HepG2 (cell line): ENCODE data around the gene LOXL3. TPM values are rescaled to one million over a fixed set of nuclear protein-coding genes. Genes with fewer than 3 reads are reported as not detected.

ENCODE experiments used
- ARHGAP35 ChIP-seq: sonication (generic); formaldehyde crosslinking; IDR thresholded peaks from 2 replicates; pipeline ENCODE4 v1.9.0; 2022; ENCODE audit warnings: mild to moderate bottlenecking, inconsistent platforms, moderate library complexity, missing genetic modification reagents, borderline replicate concordance
- CHD2 ChIP-seq: IDR thresholded peaks from 2 replicates; pipeline ENCODE4 v1.6.1; 2011; ENCODE audit warnings: low read depth, low read length, improper control_type of control experiment
- FOXK2 ChIP-seq: fragments of 450-650 bp; IDR thresholded peaks from 2 replicates; pipeline ENCODE4 v1.6.1; 2016
- HMGA1 ChIP-seq: sonication (generic); formaldehyde crosslinking; conservative IDR thresholded peaks from 2 replicates; pipeline ENCODE4 v1.4.0; 2020; ENCODE audit warnings: missing genetic modification reagents
- MAF1 ChIP-seq: sonication (generic); formaldehyde crosslinking; IDR thresholded peaks from 2 replicates; pipeline ENCODE4 v1.5.0; 2020; ENCODE audit warnings: missing genetic modification reagents, borderline replicate concordance
- MED13 ChIP-seq: sonication (generic); formaldehyde crosslinking; IDR thresholded peaks from 2 replicates; pipeline ENCODE4 v1.5.0; 2020; ENCODE audit warnings: missing genetic modification reagents
- MXI1 ChIP-seq: IDR thresholded peaks from 3 replicates; pipeline ENCODE4 v1.6.1; 2012; ENCODE audit warnings: low read depth, low read length, inconsistent platforms, borderline replicate concordance
- NAIF1 ChIP-seq: sonication (generic); formaldehyde crosslinking; IDR thresholded peaks from 2 replicates; pipeline ENCODE4 v1.5.0; 2020; ENCODE audit warnings: mild to moderate bottlenecking, missing genetic modification reagents, borderline replicate concordance
- RFX1 ChIP-seq: fragments of 450-650 bp; IDR thresholded peaks from 2 replicates; pipeline ENCODE4 v1.6.1; 2017
- SAP130 ChIP-seq: IDR thresholded peaks from 2 replicates; pipeline ENCODE4 v1.6.1; 2016; ENCODE audit warnings: low read depth
- ZBTB7A ChIP-seq: sonication (generic); formaldehyde crosslinking; IDR thresholded peaks from 2 replicates; pipeline ENCODE4 v1.8.0; 2022; ENCODE audit warnings: mild to moderate bottlenecking, missing genetic modification reagents
- ZFP62 ChIP-seq: sonication (generic); formaldehyde crosslinking; IDR thresholded peaks from 2 replicates; pipeline ENCODE4 v1.4.0; 2020; ENCODE audit warnings: missing genetic modification reagents
- ZNF207 ChIP-seq: fragments of 450-650 bp; IDR thresholded peaks from 2 replicates; pipeline ENCODE4 v1.6.1; 2016; ENCODE audit warnings: antibody characterized with exemption, borderline replicate concordance
- ZNF432 ChIP-seq: sonication (generic); formaldehyde crosslinking; IDR thresholded peaks from 2 replicates; pipeline ENCODE4 v1.5.0; 2020; ENCODE audit warnings: missing genetic modification reagents, mild to moderate bottlenecking, borderline replicate concordance
- polyA plus RNA-seq, 8 experiments: library from polyadenylated mRNA; depleted of rRNA in 3 of 8; stranded (reverse) in 7 of 8; unstranded in 1 of 8; fragments of >200 nt; fragmentation: Illumina TruSeq in 4 of 8; extraction: Trizol in 4 of 8; gene quantifications; 2 replicates each; pipeline versions ENCODE4 v1.2.1 to v1.2.3, GENCODE V29; 2011 to 2016; ENCODE audit warnings: low read depth in 4 of 8, missing spikeins in 1 of 8, mixed read lengths in 1 of 8; ENCODE audit not compliant: insufficient read depth in 1 of 8
- total RNA-seq, 5 experiments: library from RNA; depleted of rRNA; stranded (reverse); fragments of >200 nt; fragmentation: Illumina TruSeq; extraction: Trizol; gene quantifications; 2 replicates each; pipeline ENCODE4 v1.2.3, GENCODE V29; 2016; ENCODE audit warnings: low read depth in 1 of 5
- TF ChIP-seq, protein P1 (sequence below): sonication (generic); formaldehyde crosslinking; IDR thresholded peaks from 2 replicates; pipeline ENCODE4 v1.5.0; 2020; ENCODE audit warnings: mild to moderate bottlenecking, missing genetic modification reagents
- TF ChIP-seq, protein P2 (sequence below): sonication (generic); formaldehyde crosslinking; IDR thresholded peaks from 2 replicates; pipeline ENCODE4 v1.9.0; 2022; ENCODE audit warnings: missing genetic modification reagents, mild to moderate bottlenecking, borderline replicate concordance
- TF ChIP-seq, protein P3 (sequence below), 2 experiments: fragments of 450-650 bp in 1 of 2; sonication (generic) in 1 of 2; formaldehyde crosslinking in 1 of 2; IDR thresholded peaks; 2 replicates each; pipeline versions ENCODE4 v1.6.1 to v1.8.0; 2016 to 2022; ENCODE audit warnings: antibody characterized with exemption in 1 of 2, mild to moderate bottlenecking in 1 of 2, missing genetic modification reagents in 1 of 2

LOXL3 gene
- total and polyA plus RNA-seq, 2 of the 13 experiments (the other 11 are each of a cell fraction or from before 2014, with no cell fraction given) = 0.55 to 6.5 TPM

DNA sequence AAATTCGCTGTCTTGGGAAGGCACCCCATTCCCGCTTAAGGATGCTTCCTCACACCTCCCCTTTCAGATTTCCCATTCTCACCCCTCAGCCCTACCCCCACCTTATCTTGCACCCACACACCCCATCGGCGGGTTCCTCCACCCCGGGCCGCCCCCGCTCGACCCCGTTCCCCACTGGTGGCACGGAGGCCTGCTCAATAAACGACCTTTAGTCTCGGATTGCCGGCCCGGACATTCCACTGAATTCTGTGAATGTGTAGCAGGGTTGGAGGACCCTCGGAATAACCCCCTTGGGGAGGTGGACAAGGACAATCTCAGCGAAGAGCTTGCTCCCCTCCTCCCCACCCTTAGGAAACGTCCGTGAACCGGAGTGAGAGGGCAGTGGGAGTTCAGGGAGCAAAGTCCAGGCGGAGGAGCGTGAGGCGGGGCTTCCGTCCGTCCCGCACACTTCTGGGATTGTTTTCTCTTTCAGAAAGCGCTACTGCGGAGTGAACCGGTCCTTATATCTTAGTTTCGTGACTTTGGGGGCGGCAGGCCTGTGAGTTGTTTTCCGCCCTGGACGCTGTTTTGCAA lies 51.5 kb downstream of the LOXL3 start (continued):
- TF ChIP-seq, protein P1, sequence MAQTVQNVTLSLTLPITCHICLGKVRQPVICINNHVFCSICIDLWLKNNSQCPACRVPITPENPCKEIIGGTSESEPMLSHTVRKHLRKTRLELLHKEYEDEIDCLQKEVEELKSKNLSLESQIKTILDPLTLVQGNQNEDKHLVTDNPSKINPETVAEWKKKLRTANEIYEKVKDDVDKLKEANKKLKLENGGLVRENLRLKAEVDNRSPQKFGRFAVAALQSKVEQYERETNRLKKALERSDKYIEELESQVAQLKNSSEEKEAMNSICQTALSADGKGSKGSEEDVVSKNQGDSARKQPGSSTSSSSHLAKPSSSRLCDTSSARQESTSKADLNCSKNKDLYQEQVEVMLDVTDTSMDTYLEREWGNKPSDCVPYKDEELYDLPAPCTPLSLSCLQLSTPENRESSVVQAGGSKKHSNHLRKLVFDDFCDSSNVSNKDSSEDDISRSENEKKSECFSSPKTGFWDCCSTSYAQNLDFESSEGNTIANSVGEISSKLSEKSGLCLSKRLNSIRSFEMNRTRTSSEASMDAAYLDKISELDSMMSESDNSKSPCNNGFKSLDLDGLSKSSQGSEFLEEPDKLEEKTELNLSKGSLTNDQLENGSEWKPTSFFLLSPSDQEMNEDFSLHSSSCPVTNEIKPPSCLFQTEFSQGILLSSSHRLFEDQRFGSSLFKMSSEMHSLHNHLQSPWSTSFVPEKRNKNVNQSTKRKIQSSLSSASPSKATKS (CRISPR knock-in tag) = no peak
- TF ChIP-seq MAF1 (CRISPR knock-in tag) (no peak), SAP130 (CRISPR knock-in tag) (peak; percentile 91), MXI1 (peak; percentile 77; the same call in 1 of the 3 replicates), ZNF207 (no peak), ZBTB7A (peak; percentile 42; the same call in 1 of the 2 replicates), NAIF1 (CRISPR knock-in tag) (peak; percentile 46; the same call in 1 of the 2 replicates), ZFP62 (no peak), ARHGAP35 (CRISPR knock-in tag) (no peak; the same call in 1 of the 2 replicates), FOXK2 (no peak), RFX1 (no peak), HMGA1 (CRISPR knock-in tag) (no peak), MED13 (peak; percentile 93; the same call in 1 of the 2 replicates), CHD2 (no peak; the same call in none of the 2 replicates), ZNF432 (no peak)
- TF ChIP-seq, protein P2, sequence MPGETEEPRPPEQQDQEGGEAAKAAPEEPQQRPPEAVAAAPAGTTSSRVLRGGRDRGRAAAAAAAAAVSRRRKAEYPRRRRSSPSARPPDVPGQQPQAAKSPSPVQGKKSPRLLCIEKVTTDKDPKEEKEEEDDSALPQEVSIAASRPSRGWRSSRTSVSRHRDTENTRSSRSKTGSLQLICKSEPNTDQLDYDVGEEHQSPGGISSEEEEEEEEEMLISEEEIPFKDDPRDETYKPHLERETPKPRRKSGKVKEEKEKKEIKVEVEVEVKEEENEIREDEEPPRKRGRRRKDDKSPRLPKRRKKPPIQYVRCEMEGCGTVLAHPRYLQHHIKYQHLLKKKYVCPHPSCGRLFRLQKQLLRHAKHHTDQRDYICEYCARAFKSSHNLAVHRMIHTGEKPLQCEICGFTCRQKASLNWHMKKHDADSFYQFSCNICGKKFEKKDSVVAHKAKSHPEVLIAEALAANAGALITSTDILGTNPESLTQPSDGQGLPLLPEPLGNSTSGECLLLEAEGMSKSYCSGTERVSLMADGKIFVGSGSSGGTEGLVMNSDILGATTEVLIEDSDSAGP (CRISPR knock-in tag) = no peak
- TF ChIP-seq, protein P3, sequence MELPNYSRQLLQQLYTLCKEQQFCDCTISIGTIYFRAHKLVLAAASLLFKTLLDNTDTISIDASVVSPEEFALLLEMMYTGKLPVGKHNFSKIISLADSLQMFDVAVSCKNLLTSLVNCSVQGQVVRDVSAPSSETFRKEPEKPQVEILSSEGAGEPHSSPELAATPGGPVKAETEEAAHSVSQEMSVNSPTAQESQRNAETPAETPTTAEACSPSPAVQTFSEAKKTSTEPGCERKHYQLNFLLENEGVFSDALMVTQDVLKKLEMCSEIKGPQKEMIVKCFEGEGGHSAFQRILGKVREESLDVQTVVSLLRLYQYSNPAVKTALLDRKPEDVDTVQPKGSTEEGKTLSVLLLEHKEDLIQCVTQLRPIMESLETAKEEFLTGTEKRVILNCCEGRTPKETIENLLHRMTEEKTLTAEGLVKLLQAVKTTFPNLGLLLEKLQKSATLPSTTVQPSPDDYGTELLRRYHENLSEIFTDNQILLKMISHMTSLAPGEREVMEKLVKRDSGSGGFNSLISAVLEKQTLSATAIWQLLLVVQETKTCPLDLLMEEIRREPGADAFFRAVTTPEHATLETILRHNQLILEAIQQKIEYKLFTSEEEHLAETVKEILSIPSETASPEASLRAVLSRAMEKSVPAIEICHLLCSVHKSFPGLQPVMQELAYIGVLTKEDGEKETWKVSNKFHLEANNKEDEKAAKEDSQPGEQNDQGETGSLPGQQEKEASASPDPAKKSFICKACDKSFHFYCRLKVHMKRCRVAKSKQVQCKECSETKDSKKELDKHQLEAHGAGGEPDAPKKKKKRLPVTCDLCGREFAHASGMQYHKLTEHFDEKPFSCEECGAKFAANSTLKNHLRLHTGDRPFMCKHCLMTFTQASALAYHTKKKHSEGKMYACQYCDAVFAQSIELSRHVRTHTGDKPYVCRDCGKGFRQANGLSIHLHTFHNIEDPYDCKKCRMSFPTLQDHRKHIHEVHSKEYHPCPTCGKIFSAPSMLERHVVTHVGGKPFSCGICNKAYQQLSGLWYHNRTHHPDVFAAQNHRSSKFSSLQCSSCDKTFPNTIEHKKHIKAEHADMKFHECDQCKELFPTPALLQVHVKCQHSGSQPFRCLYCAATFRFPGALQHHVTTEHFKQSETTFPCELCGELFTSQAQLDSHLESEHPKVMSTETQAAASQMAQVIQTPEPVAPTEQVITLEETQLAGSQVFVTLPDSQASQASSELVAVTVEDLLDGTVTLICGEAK (IDR thresholded peaks at IDR 0.05) = no peak
- TF ChIP-seq, protein P3 (CRISPR knock-in tag; IDR thresholded peaks at IDR 0.05) = no peak
